Forelimb muscle (tissue), 1 donor: Measurements from ENCODE around the gene MCEE. TPM values are rescaled to one million over a fixed set of nuclear protein-coding genes. Genes with fewer than 3 reads are reported as not detected.
"Not testable (repeated sequence)": the region's sequence is repeated elsewhere in the genome, so short reads cannot be mapped to it uniquely, and the experiment has no call there.

Source experiments
- DNase-seq: peaks from one replicate; pipeline ENCODE4 v3.0.0-alpha.2; 2013; ENCODE audit warnings: low read depth
- polyA plus RNA-seq: library from polyadenylated mRNA; unstranded; fragments of 120-200 nt; gene quantifications from one replicate; pipeline ENCODE4 v1.2.1, GENCODE V29; 2013; ENCODE audit not compliant: insufficient read length

The MCEE gene
- 24.4 TPM for polyA plus RNA-seq

GRCh38 chr2:71130152-71130904, at the start of gene MCEE, which contains the start of gene MPHOSPH10:
MCEE (minus strand) TSS chr2:71130229; CDS start chr2:71130219, 10 bp downstream.
MPHOSPH10 (plus strand) TSS chr2:71130634; CDS start chr2:71130666, 32 bp downstream.
- peak; percentile 84 for DNase-seq

- DNase-seq = not testable (repeated sequence)
Observed at GRCh38 chr2:71178836-71179235, 48.8 kb upstream of the MCEE start.

GRCh38 chr2:71174207-71174606, 44.2 kb upstream of the MCEE start:
- no peak for DNase-seq

- no peak for DNase-seq
Observed at GRCh38 chr2:71173096-71173495, 43.1 kb upstream of the MCEE start.

GRCh38 chr2:71166812-71167211, 36.8 kb upstream of the MCEE start:
- DNase-seq = no peak

- peak; percentile 19 for DNase-seq
Observed at GRCh38 chr2:71157124-71157793, 27.2 kb upstream of the MCEE start.

- DNase-seq = peak; percentile 24
Observed at GRCh38 chr2:71156573-71156972, 26.5 kb upstream of the MCEE start.

GRCh38 chr2:71155846-71156245, 25.8 kb upstream of the MCEE start:
- no peak for DNase-seq

GRCh38 chr2:71154798-71155197, 24.8 kb upstream of the MCEE start:
- no peak for DNase-seq

- no peak for DNase-seq
Observed at GRCh38 chr2:71154279-71154678, 24.2 kb upstream of the MCEE start.

- DNase-seq = no peak
Observed at GRCh38 chr2:71153585-71154224, 23.7 kb upstream of the MCEE start.

- no peak for DNase-seq
Observed at GRCh38 chr2:71151620-71152019, 21.6 kb upstream of the MCEE start.

GRCh38 chr2:71150082-71150816, 20.2 kb upstream of the MCEE start:
- DNase-seq = no peak

GRCh38 chr2:71148506-71149063, 18.6 kb upstream of the MCEE start:
- DNase-seq = no peak

GRCh38 chr2:71143782-71144181, 13.8 kb upstream of the MCEE start:
- DNase-seq = no peak

GRCh38 chr2:71136174-71136573, 6.1 kb upstream of the MCEE start:
- no peak for DNase-seq

- DNase-seq = no peak
Observed at GRCh38 chr2:71133603-71134002, 3.6 kb upstream of the MCEE start.

GRCh38 chr2:71131387-71132166, 1.5 kb upstream of the MCEE start:
- not testable (repeated sequence) for DNase-seq

GRCh38 chr2:71130905-71131244, 846 bp upstream of the MCEE start:
- no peak for DNase-seq

- no peak for DNase-seq
Observed at GRCh38 chr2:71129902-71130151, 202 bp downstream of the MCEE start.
